Gastroesophageal sphincter (tissue), 4 donors: ENCODE results near the gene KCNQ1OT1. TPM values are rescaled to one million over a fixed set of nuclear protein-coding genes. Genes with fewer than 3 reads are reported as not detected.

Experiments used
- ATAC-seq: fragments of 150-250 bp; one replicate; pipeline ENCODE4 v1.9.1; 2016; ENCODE audit warnings: mild to moderate bottlenecking, moderate library complexity
- H3K27ac ChIP-seq, 4 donors: fragments of 200-600 bp; sonication (generic) in 3 of 4; 1 replicate in 3 of 4; 2 replicates in 1 of 4; pipeline ENCODE4 v1.5.1; 2016 to 2019
- H3K27me3 ChIP-seq: fragments of 200-600 bp; sonication (generic); one replicate; pipeline ENCODE4 v1.5.1; 2019
- H3K36me3 ChIP-seq, 2 donors: fragments of 200-600 bp; sonication (generic); one replicate each; pipeline ENCODE4 v1.5.1; 2019; ENCODE audit warnings: control low read depth in 1 of 2
- H3K4me1 ChIP-seq, 3 donors: fragments of 200-600 bp; sonication (generic); 1 replicate in 2 of 3; 2 replicates in 1 of 3; pipeline ENCODE4 v1.5.1; 2016 to 2019; ENCODE audit warnings: control low read depth in 2 of 3
- H3K4me3 ChIP-seq, 2 donors: fragments of 200-600 bp; sonication (generic); one replicate each; pipeline ENCODE4 v1.5.1; 2019; ENCODE audit warnings: mild to moderate bottlenecking in 1 of 2, moderate library complexity in 1 of 2
- H3K9me3 ChIP-seq, 3 donors: fragments of 200-600 bp; sonication (generic); one replicate each; pipeline ENCODE4 v1.5.1; 2017 to 2019; ENCODE audit warnings: control low read depth in 2 of 3
- EP300 ChIP-seq: sonication (generic); formaldehyde crosslinking; IDR thresholded peaks from one replicate; pipeline ENCODE4 v1.6.1; 2017; ENCODE audit warnings: antibody characterized with exemption, mild to moderate bottlenecking
- POLR2A ChIP-seq, 2 donors: fragments of 450-650 bp; IDR thresholded peaks; one replicate each; pipeline ENCODE4 v1.6.1; 2017; ENCODE audit warnings: antibody characterized with exemption in 2 of 2, mild to moderate bottlenecking in 2 of 2, moderate library complexity in 1 of 2
- POLR2AphosphoS5 ChIP-seq: sonication (generic); formaldehyde crosslinking; IDR thresholded peaks from one replicate; pipeline ENCODE4 v1.6.1; 2017; ENCODE audit warnings: antibody characterized with exemption
- WGBS, 2 donors: methylation state at CpG; one replicate each; pipeline ENCODE4 v1.1.5; 2018; ENCODE audit warnings: low coverage in 1 of 2; 5-methylcytosine and 5-hydroxymethylcytosine counted together
- total RNA-seq, 4 donors: library from RNA; depleted of rRNA; stranded (reverse); fragments of >200 nt; gene quantifications; one replicate each; pipeline ENCODE4 v1.1.0, GENCODE V29; 2016
- TF ChIP-seq, protein P1 (sequence below), 4 experiments: fragments of 200-600 bp in 2 of 4; fragments of 450-650 bp in 2 of 4; sonication (generic) in 1 of 4; IDR thresholded peaks; one replicate each; pipeline ENCODE4 v1.5.1; 2017 to 2019; ENCODE audit warnings: antibody characterized with exemption in 4 of 4, mild to moderate bottlenecking in 2 of 4, moderate library complexity in 2 of 4

KCNQ1OT1 gene
- total RNA-seq, 4 donors from 2014 or later = 0.52 to 3.3 (median 1.4) TPM

DNA sequence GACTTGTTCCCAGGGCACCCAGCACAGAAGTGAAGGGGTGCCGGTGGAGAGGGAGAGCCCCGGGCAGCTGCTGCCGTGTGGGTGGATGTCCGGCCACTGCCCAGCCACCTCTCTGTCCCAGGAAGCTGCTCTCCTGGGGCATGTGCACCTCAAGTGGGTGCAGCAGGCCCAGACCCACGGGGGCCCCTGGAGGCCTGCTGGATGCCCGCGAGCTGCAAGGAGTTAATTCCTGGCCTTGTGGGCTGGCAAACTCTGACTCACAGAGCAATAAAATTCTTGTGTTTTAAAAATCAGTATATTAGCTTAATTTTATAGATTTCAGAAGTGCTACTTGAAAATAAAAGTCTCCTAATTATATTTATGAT, 37.4 kb upstream of the KCNQ1OT1 start:
- no peak overlapping the region for H3K27ac ChIP-seq
- no peak overlapping the region for H3K4me3 ChIP-seq
- no peak for ATAC-seq
- WGBS, 2 donors = 88 to 100% methylated on average over 1 to 6 of the region's 7 CpGs
- no peak for TF ChIP-seq EP300
- TF ChIP-seq, protein P1, sequence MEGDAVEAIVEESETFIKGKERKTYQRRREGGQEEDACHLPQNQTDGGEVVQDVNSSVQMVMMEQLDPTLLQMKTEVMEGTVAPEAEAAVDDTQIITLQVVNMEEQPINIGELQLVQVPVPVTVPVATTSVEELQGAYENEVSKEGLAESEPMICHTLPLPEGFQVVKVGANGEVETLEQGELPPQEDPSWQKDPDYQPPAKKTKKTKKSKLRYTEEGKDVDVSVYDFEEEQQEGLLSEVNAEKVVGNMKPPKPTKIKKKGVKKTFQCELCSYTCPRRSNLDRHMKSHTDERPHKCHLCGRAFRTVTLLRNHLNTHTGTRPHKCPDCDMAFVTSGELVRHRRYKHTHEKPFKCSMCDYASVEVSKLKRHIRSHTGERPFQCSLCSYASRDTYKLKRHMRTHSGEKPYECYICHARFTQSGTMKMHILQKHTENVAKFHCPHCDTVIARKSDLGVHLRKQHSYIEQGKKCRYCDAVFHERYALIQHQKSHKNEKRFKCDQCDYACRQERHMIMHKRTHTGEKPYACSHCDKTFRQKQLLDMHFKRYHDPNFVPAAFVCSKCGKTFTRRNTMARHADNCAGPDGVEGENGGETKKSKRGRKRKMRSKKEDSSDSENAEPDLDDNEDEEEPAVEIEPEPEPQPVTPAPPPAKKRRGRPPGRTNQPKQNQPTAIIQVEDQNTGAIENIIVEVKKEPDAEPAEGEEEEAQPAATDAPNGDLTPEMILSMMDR (IDR thresholded peaks at IDR 0.05) = no peak
- TF ChIP-seq POLR2AphosphoS5 = no peak
- TF ChIP-seq POLR2A (IDR thresholded peaks at IDR 0.05) = no peak
- no peaks in the 10 kb centered on the region for H3K9me3 ChIP-seq
- H3K27me3 ChIP-seq = no peaks in the 10 kb centered on the region
- H3K36me3 ChIP-seq = no peaks in the 10 kb centered on the region
- H3K4me1 ChIP-seq = peaks cover 0 to 14% (median 5%) of the 10 kb centered on the region in 3 donors

DNA sequence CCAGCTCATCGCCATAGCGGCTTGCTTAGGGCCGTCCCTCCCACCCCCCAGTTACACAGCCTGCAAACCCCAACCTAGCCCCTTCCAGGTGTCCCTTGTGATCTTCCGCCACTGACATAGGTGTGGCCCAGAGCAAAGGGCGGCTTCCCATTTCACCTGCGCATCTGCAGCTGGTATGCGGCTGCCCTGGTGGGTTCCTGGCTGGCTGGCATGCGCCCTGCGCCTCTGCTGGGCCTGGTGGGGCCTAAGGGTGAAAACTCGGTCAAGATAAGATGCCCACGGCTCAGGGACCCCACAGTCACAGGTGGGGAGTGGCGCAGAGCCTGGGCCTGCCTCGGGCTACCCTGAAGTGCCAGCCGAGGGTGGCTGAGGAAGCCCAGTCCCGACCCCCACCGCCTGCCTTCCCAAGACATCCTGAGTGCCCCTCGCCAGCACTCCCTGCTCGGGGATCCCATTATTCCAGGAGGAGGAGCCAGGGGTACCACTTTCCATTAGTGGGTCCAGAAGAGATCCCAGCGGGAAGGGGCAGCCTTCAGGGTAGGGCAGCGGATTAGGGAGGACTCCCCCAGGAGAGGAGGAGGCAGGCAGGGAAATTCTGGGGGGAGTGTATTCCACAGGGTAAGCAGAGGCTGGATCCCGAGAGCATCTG, 36.9 kb upstream of the KCNQ1OT1 start:
- Histone ChIP-seq H3K4me3 (no peak overlapping the region), H3K27ac (no peak overlapping the region), H3K4me1 (peaks cover 0 to 9% (median 5%) of the 10 kb centered on the region in 3 donors), H3K27me3 (no peaks in the 10 kb centered on the region), H3K36me3 (no peaks in the 10 kb centered on the region), H3K9me3 (no peaks in the 10 kb centered on the region)
- 90 to 100% methylated on average over 1 to 3 of the region's 21 CpGs for WGBS, 2 donors
- no peak for ATAC-seq
- TF ChIP-seq POLR2AphosphoS5 (no peak), POLR2A (IDR thresholded peaks at IDR 0.05) (no peak), EP300 (no peak)
- TF ChIP-seq, protein P1 (IDR thresholded peaks at IDR 0.05) = no peak

DNA sequence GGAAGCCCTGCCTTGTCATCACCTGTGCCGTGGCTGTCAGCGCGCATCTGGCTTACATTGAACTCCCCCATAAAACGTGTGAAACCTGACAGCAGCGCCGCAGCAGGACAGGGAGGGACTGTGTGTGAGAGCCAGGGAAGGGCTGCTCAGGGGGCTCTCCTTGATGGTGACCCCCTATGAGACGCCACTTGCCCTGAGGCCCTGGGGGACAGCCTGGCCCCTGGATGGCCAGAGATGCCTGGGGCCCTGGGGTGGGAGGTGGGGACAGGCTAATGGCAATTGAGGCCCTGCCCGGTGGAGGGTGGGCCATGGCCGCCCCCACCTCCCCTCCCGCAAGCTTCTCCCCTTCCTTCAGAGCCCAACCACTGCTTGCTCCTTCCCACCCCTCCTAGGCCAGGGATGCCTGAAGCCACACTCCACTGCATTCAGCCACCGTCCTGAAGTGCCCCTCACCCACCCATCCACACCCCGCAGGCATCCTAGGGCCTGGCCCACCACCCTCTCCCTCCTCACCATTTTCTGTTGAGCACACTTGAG, 35.3 kb upstream of the KCNQ1OT1 start:
- peaks cover 0 to 14% (median 5%) of the 10 kb centered on the region in 3 donors for H3K4me1 ChIP-seq
- no peak overlapping the region for H3K27ac ChIP-seq
- H3K4me3 ChIP-seq = no peak overlapping the region
- ATAC-seq = no peak
- TF ChIP-seq, protein P1 (IDR thresholded peaks at IDR 0.05) = no peak
- TF ChIP-seq POLR2AphosphoS5 = no peak
- TF ChIP-seq POLR2A (IDR thresholded peaks at IDR 0.05) = no peak
- no peak for TF ChIP-seq EP300
- 100% methylated on average over 2 of the region's 12 CpGs; no CpG with 5 or more reads in 1 of the 2 donors for WGBS, 2 donors
- no peaks in the 10 kb centered on the region for H3K36me3 ChIP-seq
- H3K9me3 ChIP-seq = no peaks in the 10 kb centered on the region
- H3K27me3 ChIP-seq = no peaks in the 10 kb centered on the region

DNA sequence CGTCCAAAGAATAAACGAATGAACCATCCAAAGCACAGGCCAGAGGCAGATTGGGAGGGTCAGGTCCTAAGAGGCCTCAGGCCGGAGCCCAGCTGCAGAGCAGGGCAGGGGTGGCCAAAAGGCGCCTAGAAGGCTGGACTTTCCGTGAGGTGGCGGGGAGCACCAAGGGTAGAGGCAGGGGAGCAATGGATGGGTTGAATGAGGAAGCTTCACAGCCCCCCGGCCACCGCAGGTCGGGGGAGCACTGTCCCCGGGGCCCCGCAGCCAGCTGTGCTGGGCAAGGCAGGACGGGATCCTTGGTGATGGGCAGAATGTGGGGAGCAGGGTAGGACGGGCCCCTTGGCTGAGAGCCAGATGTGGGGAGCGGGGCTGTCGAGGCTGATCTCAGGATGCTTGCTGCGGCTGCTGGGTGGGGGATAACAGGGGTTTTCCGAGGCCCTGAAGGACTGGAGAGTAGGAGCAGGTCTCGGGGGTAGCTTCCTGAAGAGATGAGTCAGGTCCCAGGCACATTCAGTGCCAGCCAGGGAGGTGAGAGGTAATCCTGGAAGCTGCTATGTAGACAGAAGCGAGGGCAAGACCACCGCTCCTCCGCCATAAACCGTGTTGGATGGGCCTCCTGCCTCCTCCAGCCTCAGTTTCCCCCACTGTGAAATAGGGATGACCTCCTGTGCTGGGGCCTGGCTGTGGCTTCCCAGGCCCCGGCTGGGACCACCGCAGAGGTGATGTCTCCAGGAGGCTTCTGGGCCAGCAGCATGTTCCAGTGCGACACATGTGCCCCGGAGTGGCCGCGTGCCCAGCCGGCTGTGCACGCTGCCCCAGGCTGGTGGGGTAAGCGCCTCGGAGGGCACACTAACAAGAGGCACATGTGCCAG, 34.6 kb upstream of the KCNQ1OT1 start:
- 77 to 82% methylated on average over 8 to 9 of the region's 32 CpGs for WGBS, 2 donors
- TF ChIP-seq EP300 (no peak), POLR2AphosphoS5 (no peak), POLR2A (IDR thresholded peaks at IDR 0.05) (no peak)
- TF ChIP-seq, protein P1 (IDR thresholded peaks at IDR 0.05) = no peak

More for the DNA sequence above, 34.6 kb upstream of the KCNQ1OT1 start:
- peaks cover 0 to 15% (median 5%) of the 10 kb centered on the region in 3 donors for H3K4me1 ChIP-seq
- no peak overlapping the region for H3K27ac ChIP-seq
- no peaks in the 10 kb centered on the region for H3K36me3 ChIP-seq
- no peaks in the 10 kb centered on the region for H3K9me3 ChIP-seq
- no peak overlapping the region for H3K4me3 ChIP-seq
- ATAC-seq = no peak
- H3K27me3 ChIP-seq = no peaks in the 10 kb centered on the region
